GM12872 (cell line): ENCODE results near the gene THNSL1.

ENCODE experiments used
- CTCF ChIP-seq: IDR thresholded peaks from 3 replicates; pipeline ENCODE4 v1.5.1; 2011; ENCODE audit warnings: low read depth, mild to moderate bottlenecking, low read length, moderate library complexity; ENCODE audit not compliant: insufficient read depth

Gene THNSL1

GRCh38 chr10:25015828-25016375 lies 510 bp upstream of the THNSL1 start, which contains the start of gene ENKUR:
Gene ENKUR, minus strand, starts transcription at chr10:25016158. Its CDS starts 222 bp downstream, at chr10:25015936.
- TF ChIP-seq CTCF: no peak

- TF ChIP-seq CTCF: no peak
Observed at GRCh38 chr10:25017154-25017590, 760 bp downstream of the THNSL1 start.

GRCh38 chr10:25017661-25018060 lies 1.2 kb downstream of the THNSL1 start:
- TF ChIP-seq CTCF: no peak

GRCh38 chr10:25018703-25019102 lies 2.3 kb downstream of the THNSL1 start:
- no peak for TF ChIP-seq CTCF

GRCh38 chr10:25023278-25023677 lies 6.9 kb downstream of the THNSL1 start:
- TF ChIP-seq CTCF: no peak

GRCh38 chr10:25024528-25024927 lies 8.1 kb downstream of the THNSL1 start:
- TF ChIP-seq CTCF: no peak

GRCh38 chr10:25026463-25026862 lies 10.1 kb downstream of the THNSL1 start:
- no peak for TF ChIP-seq CTCF
